Peyer's patch (tissue), 4 donors: ENCODE results near the gene KRTAP19-3.

Experiments used
- POLR2A ChIP-seq, 2 donors: fragments of 450-650 bp; IDR thresholded peaks; one replicate each; pipeline ENCODE4 v1.5.1; 2017; ENCODE audit warnings: antibody characterized with exemption in 2 of 2, mild to moderate bottlenecking in 2 of 2, moderate library complexity in 2 of 2
- TF ChIP-seq, protein P1 (sequence below), 6 experiments: fragments of 450-650 bp in 4 of 6; fragments of 200-600 bp in 2 of 6; sonication (generic) in 1 of 6; IDR thresholded peaks; one replicate each; pipeline ENCODE4 v1.5.1; 2017 to 2019; ENCODE audit warnings: antibody characterized with exemption in 6 of 6, mild to moderate bottlenecking in 3 of 6, moderate library complexity in 1 of 6

- TF ChIP-seq, protein P1, sequence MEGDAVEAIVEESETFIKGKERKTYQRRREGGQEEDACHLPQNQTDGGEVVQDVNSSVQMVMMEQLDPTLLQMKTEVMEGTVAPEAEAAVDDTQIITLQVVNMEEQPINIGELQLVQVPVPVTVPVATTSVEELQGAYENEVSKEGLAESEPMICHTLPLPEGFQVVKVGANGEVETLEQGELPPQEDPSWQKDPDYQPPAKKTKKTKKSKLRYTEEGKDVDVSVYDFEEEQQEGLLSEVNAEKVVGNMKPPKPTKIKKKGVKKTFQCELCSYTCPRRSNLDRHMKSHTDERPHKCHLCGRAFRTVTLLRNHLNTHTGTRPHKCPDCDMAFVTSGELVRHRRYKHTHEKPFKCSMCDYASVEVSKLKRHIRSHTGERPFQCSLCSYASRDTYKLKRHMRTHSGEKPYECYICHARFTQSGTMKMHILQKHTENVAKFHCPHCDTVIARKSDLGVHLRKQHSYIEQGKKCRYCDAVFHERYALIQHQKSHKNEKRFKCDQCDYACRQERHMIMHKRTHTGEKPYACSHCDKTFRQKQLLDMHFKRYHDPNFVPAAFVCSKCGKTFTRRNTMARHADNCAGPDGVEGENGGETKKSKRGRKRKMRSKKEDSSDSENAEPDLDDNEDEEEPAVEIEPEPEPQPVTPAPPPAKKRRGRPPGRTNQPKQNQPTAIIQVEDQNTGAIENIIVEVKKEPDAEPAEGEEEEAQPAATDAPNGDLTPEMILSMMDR (IDR thresholded peaks at IDR 0.05), result no peak
- no peak for TF ChIP-seq POLR2A (IDR thresholded peaks at IDR 0.05)
Observed at GRCh38 chr21:30487336-30487735, 4.5 kb downstream of the KRTAP19-3 start, which contains the start of gene KRTAP19-2.
